H1 (cell line): Measurements from ENCODE around the gene RHOBTB3. TPM values are rescaled to one million over a fixed set of nuclear protein-coding genes. Genes with fewer than 3 reads are reported as not detected.

Experiments used
- CTCF ChIA-PET: fragments of 300-600 bp; sonication (Branson Sonifier 250); formaldehyde crosslinking; loops from one replicate; lab custom pipeline; 2021; ENCODE audit not compliant: partially characterized antibody; lab: Charles Lee
- POLR2A ChIA-PET: fragments of 300-600 bp; sonication (Branson Sonifier 250); formaldehyde crosslinking; loops from one replicate; lab custom pipeline; 2021; ENCODE audit warnings: inconsistent platforms; ENCODE audit not compliant: partially characterized antibody; lab: Charles Lee
- DNase-seq, 2 experiments: peaks; one replicate each; pipeline versions ENCODE4 v3.0.0 to v3.0.0-alpha.2; 2010 to 2022; ENCODE audit warnings: low spot score in 2 of 2, low read depth in 1 of 2, mixed read lengths in 1 of 2
- FAIRE-seq: peaks from 2 replicates; lab custom pipeline; 2011; peaks lifted over from hg19 to GRCh38; lab: Jason Lieb, UNC
- H2AFZ ChIP-seq: 2 replicates; pipeline ENCODE4 v1.8.1; 2012; ENCODE audit warnings: low read length, inconsistent platforms
- H2AK5ac ChIP-seq: 2 replicates; pipeline ENCODE4 v1.6.1; 2013; ENCODE audit warnings: low read depth, low read length
- H2BK120ac ChIP-seq: replicated peaks from 2 replicates; pipeline ENCODE3; 2013; ENCODE audit warnings: low read depth, low read length, inconsistent platforms
- H2BK12ac ChIP-seq: 2 replicates; pipeline ENCODE4 v1.6.1; 2013; ENCODE audit warnings: low read depth, low read length
- H2BK15ac ChIP-seq: 2 replicates; pipeline ENCODE4 v1.6.1; 2013; ENCODE audit warnings: low read length
- H2BK20ac ChIP-seq: 2 replicates; pipeline ENCODE4 v1.6.1; 2013; ENCODE audit warnings: low read length
- H2BK5ac ChIP-seq: 2 replicates; pipeline ENCODE4 v1.6.1; 2013; ENCODE audit warnings: low read depth, low read length
- H3K14ac ChIP-seq: 2 replicates; pipeline ENCODE4 v1.6.1; 2013; ENCODE audit warnings: inconsistent platforms; ENCODE audit not compliant: insufficient read length
- H3K18ac ChIP-seq: 2 replicates; pipeline ENCODE4 v1.6.1; 2013; ENCODE audit warnings: low read length; ENCODE audit errors: extremely low read depth
- H3K23ac ChIP-seq: 2 replicates; pipeline ENCODE4 v1.6.1; 2013; ENCODE audit warnings: inconsistent platforms; ENCODE audit not compliant: insufficient read length
- H3K23me2 ChIP-seq: 2 replicates; pipeline ENCODE4 v1.6.1; 2013; ENCODE audit warnings: low read depth, low read length
- H3K27ac ChIP-seq: 2 replicates; pipeline ENCODE4 v1.6.1; 2011; ENCODE audit warnings: low read depth, low read length, inconsistent platforms
- H3K27me3 ChIP-seq, 4 experiments: replicated peaks in 1 of 4; 1 replicate in 1 of 4; 2 replicates in 3 of 4; pipeline versions ENCODE4 v1.6.1 to v1.8.1; 2011 to 2013; ENCODE audit warnings: low read length in 3 of 4, mild to moderate bottlenecking in 3 of 4, inconsistent platforms in 2 of 4, mixed read lengths in 2 of 4, moderate library complexity in 1 of 4; ENCODE audit not compliant: control insufficient read depth in 3 of 4, insufficient read depth in 3 of 4; ENCODE audit errors: extremely low read depth in 1 of 4
- H3K36me3 ChIP-seq, 4 experiments: 2 replicates each; pipeline versions ENCODE4 v1.6.1 to v1.8.1; 2011 to 2013; ENCODE audit warnings: mild to moderate bottlenecking in 4 of 4, low read length in 3 of 4, moderate library complexity in 2 of 4, control low read depth in 1 of 4, inconsistent platforms in 1 of 4; ENCODE audit not compliant: insufficient read depth in 4 of 4, control insufficient read depth in 2 of 4
- H3K4ac ChIP-seq: replicated peaks from 2 replicates; pipeline ENCODE3; 2013; ENCODE audit warnings: low read length, low read depth, mixed read lengths, inconsistent platforms; ENCODE audit not compliant: insufficient read length
- H3K4me1 ChIP-seq, 4 experiments: replicated peaks in 1 of 4; 1 replicate in 1 of 4; 2 replicates in 3 of 4; pipeline versions ENCODE4 v1.6.1 to v1.8.1; 2011 to 2013; ENCODE audit warnings: low read length in 3 of 4, inconsistent platforms in 2 of 4, mixed read lengths in 1 of 4; ENCODE audit not compliant: insufficient read depth in 4 of 4, control insufficient read depth in 3 of 4
- H3K4me2 ChIP-seq, 2 experiments: 2 replicates each; pipeline versions ENCODE4 v1.6.1 to v1.8.1; 2011 to 2013; ENCODE audit warnings: low read depth in 2 of 2, low read length in 2 of 2, control low read depth in 1 of 2, inconsistent platforms in 1 of 2, mild to moderate bottlenecking in 1 of 2; ENCODE audit not compliant: insufficient read depth in 1 of 2
- H3K4me3 ChIP-seq, 4 experiments: fragments of 200-600, 300-600 bp in 1 of 4; sonication (generic), shearing (Covaris generic), sonication (Bioruptor Twin) in 1 of 4; 2 replicates each; pipeline versions ENCODE4 v1.5.1 to v1.8.1; 2011 to 2016; ENCODE audit warnings: low read length in 4 of 4, low read depth in 3 of 4, control low read depth in 2 of 4, inconsistent platforms in 2 of 4, mild to moderate bottlenecking in 2 of 4, mixed read lengths in 1 of 4, moderate library complexity in 1 of 4; ENCODE audit not compliant: insufficient read depth in 2 of 4; ENCODE audit errors: extremely low read depth in 1 of 4
- H3K56ac ChIP-seq: replicated peaks from 2 replicates; pipeline ENCODE3; 2013; ENCODE audit warnings: low read depth, mild to moderate bottlenecking, mixed read lengths, low read length, inconsistent platforms; ENCODE audit not compliant: insufficient read length
- H3K79me1 ChIP-seq: 2 replicates; pipeline ENCODE4 v1.6.1; 2013; ENCODE audit warnings: low read depth, low read length, control low read depth
- H3K79me2 ChIP-seq, 2 experiments: 2 replicates each; pipeline versions ENCODE4 v1.6.1 to v1.8.1; 2012 to 2013; ENCODE audit warnings: low read length in 2 of 2, mild to moderate bottlenecking in 2 of 2, inconsistent platforms in 1 of 2; ENCODE audit not compliant: insufficient read depth in 2 of 2, control insufficient read depth in 1 of 2
- H3K9ac ChIP-seq, 4 experiments: replicated peaks in 1 of 4; 1 replicate in 1 of 4; 2 replicates in 3 of 4; pipeline versions ENCODE4 v1.6.1 to v1.8.1; 2011 to 2013; ENCODE audit warnings: low read depth in 3 of 4, low read length in 3 of 4, control low read depth in 2 of 4, mild to moderate bottlenecking in 2 of 4, moderate library complexity in 2 of 4, inconsistent platforms in 1 of 4; ENCODE audit errors: extremely low read depth in 1 of 4
- H3K9me3 ChIP-seq, 2 experiments: 2 replicates each; pipeline versions ENCODE4 v1.6.1 to v1.8.1; 2012 to 2013; ENCODE audit warnings: mild to moderate bottlenecking in 2 of 2, moderate library complexity in 2 of 2, control low read depth in 1 of 2, inconsistent platforms in 1 of 2, low read depth in 1 of 2, low read length in 1 of 2, mixed read lengths in 1 of 2; ENCODE audit not compliant: insufficient read depth in 2 of 2
- H4K20me1 ChIP-seq, 2 experiments: replicated peaks in 1 of 2; 2 replicates each; pipeline versions ENCODE3 to v1.8.1; 2011 to 2013; ENCODE audit warnings: inconsistent platforms in 2 of 2, low read length in 2 of 2, mild to moderate bottlenecking in 1 of 2; ENCODE audit not compliant: insufficient read depth in 2 of 2, control insufficient read depth in 1 of 2
- H4K5ac ChIP-seq: 2 replicates; pipeline ENCODE4 v1.6.1; 2013; ENCODE audit warnings: low read length, low read depth, mixed read lengths, inconsistent platforms; ENCODE audit not compliant: insufficient read length
- H4K8ac ChIP-seq: 2 replicates; pipeline ENCODE4 v1.8.0; 2013; ENCODE audit warnings: mild to moderate bottlenecking, moderate library complexity, low read length, inconsistent platforms; ENCODE audit not compliant: insufficient read depth; ENCODE audit errors: extremely low read depth
- H4K91ac ChIP-seq: replicated peaks from 2 replicates; pipeline ENCODE3; 2013; ENCODE audit warnings: low read length, mixed read lengths, inconsistent platforms; ENCODE audit not compliant: insufficient read length
- BCL11A ChIP-seq, 2 experiments: IDR thresholded peaks; one replicate each; pipeline ENCODE4 v1.6.1; 2011; ENCODE audit warnings: low read depth in 2 of 2, low read length in 2 of 2, mild to moderate bottlenecking in 2 of 2
- MAFK ChIP-seq: IDR thresholded peaks from 2 replicates; pipeline ENCODE4 v1.6.1; 2012; ENCODE audit warnings: low read depth, mild to moderate bottlenecking, improper control_type of control experiment, low read length
- SIRT6 ChIP-seq: IDR thresholded peaks from one replicate; pipeline ENCODE4 v1.7.1; 2012; ENCODE audit warnings: low read length, inconsistent platforms
- TBP ChIP-seq: IDR thresholded peaks from 2 replicates; pipeline ENCODE4 v1.6.1; 2011; ENCODE audit warnings: low read depth, low read length, improper control_type of control experiment
- TEAD4 ChIP-seq: IDR thresholded peaks from 2 replicates; pipeline ENCODE4 v1.6.1; 2012; ENCODE audit warnings: low read depth, low read length, inconsistent platforms, mixed read lengths
- YY1 ChIP-seq: IDR thresholded peaks from 2 replicates; pipeline ENCODE4 v1.6.1; 2011; ENCODE audit warnings: low read depth, mild to moderate bottlenecking, low read length
- WGBS, 2 experiments: shearing (Covaris generic) in 1 of 2; methylation state at CpG; one replicate each; pipeline versions ENCODE4 v1.1.6 to v1.1.7; 2013 to 2015; ENCODE audit warnings: low lambda C conversion rate in 2 of 2, mixed read lengths in 2 of 2, inconsistent platforms in 1 of 2, low coverage in 1 of 2, missing lambda C conversion rate in 1 of 2; ENCODE audit not compliant: insufficient replicate concordance in 2 of 2, insufficient coverage in 1 of 2, insufficient read length in 1 of 2; ENCODE audit errors: extremely low coverage in 1 of 2, missing lambda C conversion rate in 1 of 2; 5-methylcytosine and 5-hydroxymethylcytosine counted together
- polyA plus RNA-seq, 7 experiments: library from polyadenylated mRNA; depleted of rRNA in 3 of 7; stranded (reverse) in 5 of 7; unstranded in 2 of 7; fragments of >200 nt in 5 of 7; fragments of 200-250 nt in 2 of 7; gene quantifications; 1 replicate in 5 of 7; 2 replicates in 1 of 7; 4 replicates in 1 of 7; pipeline versions ENCODE4 v1.2.1 to v1.2.3, GENCODE V29; 2011 to 2013; ENCODE audit warnings: missing spikeins in 2 of 7, mixed read lengths in 2 of 7
- total RNA-seq: library from RNA; stranded (reverse); fragmentation: NEBNext Ultra II Directional; extraction: Animal tissue kit (Norgen Biotek cat#: 25700); gene quantifications from 2 replicates; pipeline ENCODE4 v1.2.1, GENCODE V29; 2021

RHOBTB3 gene
- total and polyA plus RNA-seq, 2 of the 8 experiments (the other 6 are each of a cell fraction or from before 2014, with no cell fraction given), result 8.2 to 17.5 TPM

- FAIRE-seq (no peak), DNase-seq (no peak)
- H3K9me3 ChIP-seq, result no peaks in the 10 kb centered on the region
- WGBS, 2 experiments, result 75% methylated on average over 2 of the region's 2 CpGs; no CpG with 5 or more reads in 1 of the 2 experiments
- ChIA-PET POLR2A (interaction anchor here (0.8 to 4.3 kb wide), 5 partner anchors 9 to 65 kb away, joined by 3 to 24 read pairs (median 4); partner anchors contain the start of genes RFESD and RHOBTB3), CTCF (interaction anchor here (0.9 to 1.7 kb wide), 4 partner anchors 18 to 70 kb away, joined by 3 to 4 read pairs (median 3); partner anchors contain the start of gene RHOBTB3)
- peak overlapping the region; percentile 83; the same call in 1 of the 2 replicates for H3K18ac ChIP-seq
- no peak overlapping the region for H4K5ac ChIP-seq
- no peak overlapping the region for H4K91ac ChIP-seq
- H4K8ac ChIP-seq, result no peak overlapping the region; the same call in 1 of the 2 replicates
- no peak overlapping the region for H2BK120ac ChIP-seq
- H3K9ac ChIP-seq, result no peak overlapping the region
- H3K4me2 ChIP-seq, result peak overlapping the region in 1 of 2 experiments; percentile 84; a peak in 1 of 4 replicates
- no peaks in the 10 kb centered on the region for H4K20me1 ChIP-seq
- H2BK15ac ChIP-seq, result 0 out of 2 replicates have a peak overlapping the region, but pooled peaks have one; percentile 54
- no peak overlapping the region for H3K4me3 ChIP-seq
- no peak overlapping the region for H3K14ac ChIP-seq
- H2AK5ac ChIP-seq, result no peak overlapping the region
- peaks cover 0 to 11% (median 9%) of the 10 kb centered on the region in 4 experiments; a peak in 6 of 7 replicates for H3K27me3 ChIP-seq
- no peak overlapping the region for H3K56ac ChIP-seq
- H3K79me2 ChIP-seq, result no peaks in the 10 kb centered on the region
- no peaks in the 10 kb centered on the region for H3K36me3 ChIP-seq
- no peak overlapping the region for H2BK5ac ChIP-seq
- H3K23ac ChIP-seq, result no peak overlapping the region
- no peak overlapping the region for H2BK20ac ChIP-seq
- no peak overlapping the region; the same call in 1 of the 2 replicates for H2AFZ ChIP-seq
- peaks cover 2 to 10% (median 5%) of the 10 kb centered on the region in 4 experiments; a peak in 3 of 7 replicates for H3K4me1 ChIP-seq
- H2BK12ac ChIP-seq, result no peak overlapping the region; the same call in 1 of the 2 replicates
- no peaks in the 10 kb centered on the region for H3K79me1 ChIP-seq
- no peak overlapping the region for H3K4ac ChIP-seq
- H3K23me2 ChIP-seq, result peaks cover 9% of the 10 kb centered on the region
- no peak overlapping the region; the same call in 1 of the 2 replicates for H3K27ac ChIP-seq
- no peak for TF ChIP-seq TBP
- no peak for TF ChIP-seq SIRT6
- no peak for TF ChIP-seq BCL11A (IDR thresholded peaks at IDR 0.05; ENCODE audit: low read depth in 2 of 2, low read length in 2 of 2)
- no peak for TF ChIP-seq YY1
- TF ChIP-seq TEAD4, result no peak
- TF ChIP-seq MAFK, result no peak
Measured at GRCh38 chr5:95712347-95712958, 18.7 kb upstream of the RHOBTB3 start.
